B cell (primary cell): ENCODE results near the gene KLHL26. TPM values are rescaled to one million over a fixed set of nuclear protein-coding genes. Genes with fewer than 3 reads are reported as not detected.

Experiments used
- ATAC-seq: fragments of 200-7000 bp; cut with Tn5 transposase; one replicate; pipeline ENCODE4 v1.10.0; 2021; ENCODE audit warnings: low read depth, mild to moderate bottlenecking, moderate number of reproducible peaks, moderate library complexity
- CTCF ChIA-PET: fragments of 350-600 bp; sonication (Branson Sonifier 250); formaldehyde crosslinking; loops from one replicate; lab custom pipeline; 2021; ENCODE audit warnings: antibody characterized with exemption, inconsistent platforms; lab: Charles Lee
- POLR2A ChIA-PET: fragments of 350-600 bp; sonication (Branson Sonifier 250); formaldehyde crosslinking; loops from one replicate; lab custom pipeline; 2021; ENCODE audit warnings: antibody characterized with exemption; lab: Charles Lee
- DNase-seq: peaks from one replicate; pipeline ENCODE4 v3.0.0; 2013
- H2AFZ ChIP-seq: 2 replicates; pipeline ENCODE4 v1.6.1; 2012; ENCODE audit warnings: mild to moderate bottlenecking, low read depth, low read length; ENCODE audit not compliant: insufficient read depth, poor library complexity, severe bottlenecking
- H3K27ac ChIP-seq, 2 donors: 1 replicate in 1 of 2; 2 replicates in 1 of 2; pipeline ENCODE4 v1.5.1; 2012 to 2013; ENCODE audit warnings: low read length in 2 of 2, mild to moderate bottlenecking in 2 of 2, moderate library complexity in 1 of 2
- H3K27me3 ChIP-seq, 4 experiments: fragments of 200-600 bp in 1 of 4; sonication (generic) in 1 of 4; replicated peaks in 1 of 4; 1 replicate in 2 of 4; 2 replicates in 2 of 4; pipeline versions ENCODE4 v1.6.1 to v1.7.0; 2013 to 2016; ENCODE audit warnings: low read length in 3 of 4, mild to moderate bottlenecking in 2 of 4, mixed read lengths in 1 of 4, moderate library complexity in 1 of 4; ENCODE audit not compliant: insufficient read depth in 4 of 4, control insufficient read depth in 3 of 4; ENCODE audit errors: control extremely low read depth in 1 of 4
- H3K36me3 ChIP-seq, 2 experiments: replicated peaks in 1 of 2; 1 replicate in 1 of 2; 2 replicates in 1 of 2; pipeline versions ENCODE4 v1.6.1 to v1.7.1; 2013; ENCODE audit warnings: low read length in 1 of 2; ENCODE audit not compliant: insufficient read depth in 2 of 2, control insufficient read depth in 1 of 2; ENCODE audit errors: control extremely low read depth in 1 of 2, extremely low read depth in 1 of 2
- H3K4me1 ChIP-seq, 2 donors: fragments of 200-600 bp in 1 of 2; sonication (generic) in 1 of 2; 1 replicate in 1 of 2; 2 replicates in 1 of 2; pipeline versions ENCODE4 v1.5.1 to v1.6.1; 2013 to 2017; ENCODE audit warnings: low read length in 2 of 2; ENCODE audit not compliant: control insufficient read depth in 2 of 2, insufficient read depth in 2 of 2
- H3K4me2 ChIP-seq: replicated peaks from 2 replicates; pipeline ENCODE3; 2012; ENCODE audit warnings: mild to moderate bottlenecking, low read depth, low read length; ENCODE audit not compliant: poor library complexity, severe bottlenecking
- H3K4me3 ChIP-seq, 5 experiments: fragments of 200-600 bp in 1 of 5; sonication (generic) in 1 of 5; 1 replicate in 3 of 5; 2 replicates in 2 of 5; pipeline versions ENCODE4 v1.5.1 to v1.7.0; 2011 to 2016; ENCODE audit warnings: low read length in 4 of 5, mild to moderate bottlenecking in 4 of 5, low read depth in 2 of 5, control low read depth in 1 of 5, moderate library complexity in 1 of 5; ENCODE audit not compliant: insufficient read depth in 1 of 5; ENCODE audit errors: control extremely low read depth in 1 of 5, extremely low read depth in 1 of 5
- H3K79me2 ChIP-seq: fragments of 200-600 bp; sonication (generic); one replicate; pipeline ENCODE4 v1.6.0; 2016; ENCODE audit warnings: low read length; ENCODE audit not compliant: control insufficient read depth, insufficient read depth
- H3K9ac ChIP-seq: fragments of 200-600 bp; sonication (generic); 2 replicates; pipeline ENCODE4 v1.6.1; 2017; ENCODE audit warnings: mild to moderate bottlenecking, low read length, moderate library complexity
- H3K9me3 ChIP-seq, 3 donors: one replicate each; pipeline versions ENCODE4 v1.6.1 to v1.7.1; 2013; ENCODE audit warnings: low read length in 2 of 3; ENCODE audit not compliant: control insufficient read depth in 2 of 3, insufficient read depth in 1 of 3; ENCODE audit errors: control extremely low read depth in 1 of 3
- H4K20me1 ChIP-seq: 2 replicates; pipeline ENCODE4 v1.6.0; 2012; ENCODE audit warnings: mild to moderate bottlenecking, low read length; ENCODE audit not compliant: insufficient read depth, control insufficient read depth, poor library complexity, severe bottlenecking
- H3K27ac Mint-ChIP-seq: one replicate; pipeline ENCODE4 v1.8.0; 2021; ENCODE audit warnings: mixed read lengths
- H3K27me3 Mint-ChIP-seq: one replicate; pipeline ENCODE4 v1.8.0; 2021; ENCODE audit warnings: mixed read lengths
- H3K4me1 Mint-ChIP-seq: one replicate; pipeline ENCODE4 v1.8.0; 2021; ENCODE audit warnings: mixed read lengths
- H3K4me3 Mint-ChIP-seq: one replicate; pipeline ENCODE4 v1.8.0; 2021; ENCODE audit warnings: mixed read lengths
- H3K9me3 Mint-ChIP-seq: one replicate; pipeline ENCODE4 v1.8.0; 2022; ENCODE audit warnings: mixed read lengths; ENCODE audit not compliant: insufficient read depth
- EZH2 ChIP-seq: IDR thresholded peaks from 2 replicates; pipeline ENCODE4 v1.6.1; 2012; ENCODE audit warnings: borderline replicate concordance, low read depth, mild to moderate bottlenecking, moderate library complexity, low read length; ENCODE audit not compliant: insufficient read depth, poor library complexity, severe bottlenecking
- WGBS: methylation state at CpG from one replicate; pipeline ENCODE4 v1.1.5; 2013; ENCODE audit warnings: missing lambda C conversion rate; ENCODE audit not compliant: insufficient coverage; 5-methylcytosine and 5-hydroxymethylcytosine counted together
- intact Hi-C: fragments of 100-400 bp; cut with micrococcal nuclease; formaldehyde crosslinking; loops from one replicate; pipeline ENCODE4 v1.10.0; 2022
- polyA plus RNA-seq: library from polyadenylated mRNA; depleted of rRNA; stranded (reverse); fragments of >200 nt; gene quantifications from 2 replicates; pipeline ENCODE4 v1.2.3, GENCODE V29; 2012
- total RNA-seq, 2 donors: library from RNA; stranded (reverse); fragments of 120-200 nt in 1 of 2; gene quantifications; 1 replicate in 1 of 2; 2 replicates in 1 of 2; pipeline versions ENCODE4 v1.2.3 to v1.2.4, GENCODE V29; 2013 to 2022
- TF ChIP-seq, protein P1 (sequence below): fragments of 200-600 bp; IDR thresholded peaks from one replicate; pipeline ENCODE4 v1.8.0; 2022; ENCODE audit warnings: antibody characterized with exemption, mild to moderate bottlenecking

Gene KLHL26
- total and polyA plus RNA-seq, 2 donors (not counting 1 experiment from before 2014, with no cell fraction given), result 5.0 to 14.6 TPM

GRCh38 chr19:18682807-18683108 is 45.9 kb downstream of the KLHL26 start:
- Histone ChIP-seq H3K79me2 (peaks cover 39% of the 10 kb centered on the region), H3K4me2 (peak overlapping the region; percentile 72), H2AFZ (peak overlapping the region; percentile 74), H3K4me3 (peak overlapping the region; percentile 13 to 81 (median 73)), H3K4me1 (peaks cover 12 to 20% of the 10 kb centered on the region in 2 donors), H3K9ac (peak overlapping the region; percentile 67), H3K36me3 (no peaks in the 10 kb centered on the region), H3K27ac (peak overlapping the region in 1 of 2 donors; percentile 46), H3K27me3 (no peaks in the 10 kb centered on the region), H3K9me3 (no peaks in the 10 kb centered on the region), H4K20me1 (peaks cover 34% of the 10 kb centered on the region)
- WGBS, result 88% methylated on average over 2 of the region's 8 CpGs
- ChIA-PET POLR2A (interaction anchor here (1.0 to 1.5 kb wide), 2 partner anchors 18 to 149 kb away, joined by 3 to 7 read pairs; partner anchors contain the start of gene UPF1), CTCF (interaction anchor here (0.6 kb wide), 1 partner anchor 336 kb away, joined by 4 read pairs; no protein-coding TSS in a partner anchor)
- Mint-ChIP-seq H3K9me3 (no peaks in the 10 kb centered on the region), H3K27me3 (no peaks in the 10 kb centered on the region), H3K4me3 (peak overlapping the region; percentile 90), H3K4me1 (peaks cover 26% of the 10 kb centered on the region), H3K27ac (peak overlapping the region; percentile 90)
- no peak for ATAC-seq
- intact Hi-C loops, result loop anchor here (1.0 kb wide), 1 partner anchor 46 kb away; no protein-coding TSS in a partner anchor
- TF ChIP-seq, protein P1, sequence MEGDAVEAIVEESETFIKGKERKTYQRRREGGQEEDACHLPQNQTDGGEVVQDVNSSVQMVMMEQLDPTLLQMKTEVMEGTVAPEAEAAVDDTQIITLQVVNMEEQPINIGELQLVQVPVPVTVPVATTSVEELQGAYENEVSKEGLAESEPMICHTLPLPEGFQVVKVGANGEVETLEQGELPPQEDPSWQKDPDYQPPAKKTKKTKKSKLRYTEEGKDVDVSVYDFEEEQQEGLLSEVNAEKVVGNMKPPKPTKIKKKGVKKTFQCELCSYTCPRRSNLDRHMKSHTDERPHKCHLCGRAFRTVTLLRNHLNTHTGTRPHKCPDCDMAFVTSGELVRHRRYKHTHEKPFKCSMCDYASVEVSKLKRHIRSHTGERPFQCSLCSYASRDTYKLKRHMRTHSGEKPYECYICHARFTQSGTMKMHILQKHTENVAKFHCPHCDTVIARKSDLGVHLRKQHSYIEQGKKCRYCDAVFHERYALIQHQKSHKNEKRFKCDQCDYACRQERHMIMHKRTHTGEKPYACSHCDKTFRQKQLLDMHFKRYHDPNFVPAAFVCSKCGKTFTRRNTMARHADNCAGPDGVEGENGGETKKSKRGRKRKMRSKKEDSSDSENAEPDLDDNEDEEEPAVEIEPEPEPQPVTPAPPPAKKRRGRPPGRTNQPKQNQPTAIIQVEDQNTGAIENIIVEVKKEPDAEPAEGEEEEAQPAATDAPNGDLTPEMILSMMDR, result no peak
- no peak for TF ChIP-seq EZH2
- DNase-seq, result no peak

DNA sequence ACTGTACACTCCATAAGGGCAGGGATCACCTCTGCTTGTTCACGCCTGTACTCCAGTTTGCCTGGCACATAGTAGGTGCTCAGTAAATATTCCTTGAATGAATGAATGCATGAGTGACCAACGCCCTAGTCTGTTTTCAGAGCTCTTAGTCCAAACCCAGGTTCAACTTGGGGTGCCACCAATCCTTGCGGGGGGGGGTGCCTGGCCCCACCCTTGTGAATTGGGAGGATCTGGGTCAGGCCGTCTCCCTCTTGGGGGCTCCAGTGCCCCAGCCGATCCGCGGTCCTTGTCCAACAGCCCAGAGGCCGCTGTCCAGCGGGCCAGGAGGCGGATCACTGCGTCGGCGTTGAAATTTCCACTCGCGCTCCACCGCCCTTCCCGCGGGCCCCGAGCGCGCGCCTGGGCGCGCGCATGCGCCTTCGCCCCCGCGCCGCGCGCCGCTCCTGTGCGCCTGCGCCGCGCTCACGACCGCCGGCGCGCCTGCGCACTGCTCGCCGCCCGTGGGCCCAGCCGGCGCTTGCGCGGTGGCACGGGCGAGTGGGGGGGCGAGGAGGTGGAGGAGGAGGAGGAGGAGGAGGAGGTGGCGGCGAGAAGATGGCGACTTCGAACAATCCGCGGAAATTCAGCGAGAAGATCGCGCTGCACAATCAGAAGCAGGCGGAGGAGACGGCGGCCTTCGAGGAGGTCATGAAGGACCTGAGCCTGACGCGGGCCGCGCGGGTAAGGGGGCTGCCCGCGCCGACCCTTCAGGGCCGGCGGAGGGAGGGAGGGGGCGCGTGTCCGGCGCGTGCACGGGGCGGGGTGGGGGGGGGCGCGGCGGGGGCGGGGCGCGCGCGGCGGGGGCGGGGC is 46.5 kb downstream of the KLHL26 start, which contains the start of gene CRTC1:
Gene CRTC1 (plus strand): TSS at position 572 of the 849 bp plus-strand sequence. CDS start 23 bp downstream, at position 595.
- 1% methylated on average over 71 of the region's 93 CpGs for WGBS
- Mint-ChIP-seq H3K4me1 (peaks cover 30% of the 10 kb centered on the region), H3K9me3 (no peaks in the 10 kb centered on the region), H3K27ac (peak within 1 kb of the TSS; percentile 93), H3K27me3 (no peaks in the 10 kb centered on the region), H3K4me3 (peak within 1 kb of the TSS; percentile 90)
- DNase-seq (peak; percentile 97), ATAC-seq (peak; percentile 87)
- POLR2A ChIA-PET, result interaction anchor here (0.5 to 1.5 kb wide), 3 partner anchors 17 to 392 kb away, joined by 3 to 7 read pairs (median 5); partner anchors contain the start of gene UPF1
- Histone ChIP-seq H3K27me3 (no peaks in the 10 kb centered on the region), H4K20me1 (peaks cover 40% of the 10 kb centered on the region), H3K36me3 (no peaks in the 10 kb centered on the region), H3K9me3 (no peaks in the 10 kb centered on the region), H3K79me2 (peaks cover 45% of the 10 kb centered on the region), H3K4me1 (peaks cover 12 to 20% of the 10 kb centered on the region in 2 donors), H3K4me2 (peak within 1 kb of the TSS; percentile 72), H2AFZ (peak within 1 kb of the TSS; percentile 84), H3K27ac (peak within 1 kb of the TSS; percentile 46 to 67), H3K4me3 (peak within 1 kb of the TSS; percentile 49 to 81 (median 73)), H3K9ac (peak within 1 kb of the TSS; percentile 67)
- no peak for TF ChIP-seq EZH2
- TF ChIP-seq, protein P1, result no peak
- intact Hi-C loops, result loop anchor here (1.0 kb wide), 1 partner anchor 47 kb away; no protein-coding TSS in a partner anchor
- CTCF ChIA-PET, result no interaction called here
